Epithelial cell of esophagus (primary cell): ENCODE results near the gene HOXA4.

Experiments
- DNase-seq: peaks from one replicate; pipeline ENCODE4 v3.0.0; 2010; ENCODE audit warnings: low read depth
- H3K4me3 ChIP-seq: 2 replicates; pipeline ENCODE4 v1.5.1; 2011; ENCODE audit warnings: mild to moderate bottlenecking, low read length, control low read depth
- CTCF ChIP-seq: IDR thresholded peaks from 2 replicates; pipeline ENCODE4 v1.5.1; 2011; ENCODE audit warnings: low read depth, mild to moderate bottlenecking, low read length, control low read depth, inconsistent platforms; ENCODE audit not compliant: insufficient read depth; ENCODE audit errors: missing control alignments

The HOXA4 gene

GRCh38 chr7:27111042-27111750 lies 19.4 kb downstream of the HOXA4 start:
- no peak for TF ChIP-seq CTCF
- peak overlapping the region; percentile 41 for H3K4me3 ChIP-seq
- peak; percentile 53 for DNase-seq

DNA sequence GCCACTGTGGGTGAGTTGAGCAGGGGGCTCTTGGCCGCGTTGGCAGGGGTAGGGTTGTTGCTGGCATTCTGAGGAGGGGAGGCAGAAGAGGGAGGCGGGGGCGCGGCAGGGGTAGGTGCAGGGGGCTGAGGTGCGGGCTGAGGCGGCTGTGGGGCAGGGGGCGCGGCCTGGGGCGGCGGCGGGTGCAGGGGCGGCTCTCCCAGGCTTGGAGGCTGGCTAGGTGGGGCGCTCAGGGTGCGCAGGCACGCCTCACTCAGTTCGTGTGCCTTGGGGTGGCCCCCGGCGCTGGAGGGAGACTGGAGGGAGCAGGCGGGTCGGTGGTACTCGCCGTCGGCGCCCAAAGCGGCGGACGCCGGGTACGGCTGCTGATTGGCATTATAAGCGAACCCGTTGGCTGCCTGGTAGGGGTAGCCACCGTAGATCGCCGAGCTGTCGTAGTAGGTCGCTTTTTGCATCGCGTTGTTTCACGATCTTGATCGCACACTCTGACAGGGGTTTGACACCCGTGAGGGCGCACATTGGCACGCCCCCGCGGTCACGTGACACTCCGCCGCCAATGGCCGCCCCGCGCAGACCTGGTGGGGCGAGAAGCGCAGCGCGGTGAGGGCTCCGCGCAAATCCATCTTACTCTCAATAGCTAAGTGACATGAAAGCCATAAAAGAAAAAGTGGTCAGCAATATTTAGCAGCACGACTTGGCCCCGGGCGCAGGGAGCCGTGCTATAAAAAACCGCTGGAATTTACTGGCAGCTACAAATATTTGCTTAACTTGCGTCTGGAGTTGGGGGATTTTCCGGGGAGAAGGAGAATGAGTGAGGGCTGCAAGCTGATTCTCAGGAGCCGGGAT lies 20.1 kb downstream of the HOXA4 start:
- peak overlapping the region; percentile 41 for H3K4me3 ChIP-seq
- DNase-seq = peak; percentile 50
- no peak for TF ChIP-seq CTCF

DNA sequence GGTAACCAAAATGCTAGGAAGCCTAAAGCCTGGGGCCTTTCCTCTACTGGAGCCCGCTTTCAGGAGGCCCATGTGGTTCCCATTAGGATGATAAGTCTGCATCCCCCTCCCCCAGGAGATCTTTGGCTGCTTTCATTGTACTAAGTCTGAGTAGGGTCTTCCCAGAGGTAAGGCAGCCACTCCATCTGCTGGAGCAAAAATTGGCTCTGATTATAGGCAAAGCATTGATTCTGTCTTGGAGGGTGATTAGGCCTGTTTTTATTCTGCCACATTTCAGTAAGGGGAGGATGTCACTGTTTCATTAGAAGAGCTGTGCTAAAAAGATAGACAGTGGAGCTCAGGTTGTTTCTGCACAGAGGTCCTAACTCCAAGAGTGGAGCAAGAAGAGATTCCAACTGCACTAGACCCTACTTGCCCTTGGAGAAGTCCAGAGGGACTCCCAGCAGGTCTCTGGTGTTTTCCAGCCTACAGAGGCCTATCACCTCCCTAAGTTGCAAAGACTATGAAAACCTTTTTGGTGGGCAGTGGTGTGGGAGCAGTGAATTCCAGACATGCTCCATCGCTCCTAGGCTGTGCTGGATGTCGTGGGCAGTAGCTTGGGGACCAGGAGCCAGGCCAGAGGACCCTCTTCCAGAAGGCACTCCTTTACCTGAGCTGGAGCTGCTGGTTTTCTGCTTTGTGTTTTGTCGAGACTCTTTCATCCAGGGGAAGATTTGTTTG lies 20.9 kb downstream of the HOXA4 start:
- no peak for TF ChIP-seq CTCF
- no peak for DNase-seq
- H3K4me3 ChIP-seq = no peak overlapping the region

DNA sequence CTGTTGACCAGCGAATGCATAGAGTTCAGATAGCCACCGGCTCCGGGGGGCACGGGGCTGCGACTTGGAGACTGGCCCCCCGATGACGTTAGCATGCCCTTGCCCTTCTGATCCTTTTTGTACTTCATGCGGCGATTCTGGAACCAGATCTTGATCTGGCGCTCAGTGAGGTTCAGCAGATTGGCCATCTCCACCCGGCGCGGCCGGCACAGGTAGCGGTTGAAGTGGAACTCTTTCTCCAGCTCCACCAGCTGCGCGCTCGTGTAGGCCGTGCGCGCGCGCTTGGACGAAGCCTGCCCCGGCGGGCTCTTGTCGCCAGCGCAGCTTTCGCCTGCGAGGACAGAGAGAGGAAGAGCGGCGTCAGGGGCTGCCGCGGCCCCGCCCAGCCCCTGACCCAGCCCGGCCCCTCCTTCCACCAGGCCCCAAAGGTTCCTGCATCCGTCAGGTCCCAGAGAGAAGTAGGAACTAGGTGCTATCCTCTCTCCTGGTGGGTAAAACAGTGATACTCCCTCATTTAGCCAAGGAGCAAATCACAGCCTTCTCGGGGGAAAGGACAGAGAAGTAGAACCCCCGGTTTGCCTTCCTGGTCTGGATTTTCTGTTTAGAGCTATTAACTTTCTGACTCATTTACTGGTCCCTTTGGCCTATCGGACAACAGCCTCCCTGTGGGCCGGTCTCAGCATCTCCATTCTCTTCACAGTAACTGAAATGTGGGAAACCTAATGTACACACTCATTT lies 22.0 kb downstream of the HOXA4 start:
- no peak overlapping the region for H3K4me3 ChIP-seq
- TF ChIP-seq CTCF = no peak
- no peak for DNase-seq

DNA sequence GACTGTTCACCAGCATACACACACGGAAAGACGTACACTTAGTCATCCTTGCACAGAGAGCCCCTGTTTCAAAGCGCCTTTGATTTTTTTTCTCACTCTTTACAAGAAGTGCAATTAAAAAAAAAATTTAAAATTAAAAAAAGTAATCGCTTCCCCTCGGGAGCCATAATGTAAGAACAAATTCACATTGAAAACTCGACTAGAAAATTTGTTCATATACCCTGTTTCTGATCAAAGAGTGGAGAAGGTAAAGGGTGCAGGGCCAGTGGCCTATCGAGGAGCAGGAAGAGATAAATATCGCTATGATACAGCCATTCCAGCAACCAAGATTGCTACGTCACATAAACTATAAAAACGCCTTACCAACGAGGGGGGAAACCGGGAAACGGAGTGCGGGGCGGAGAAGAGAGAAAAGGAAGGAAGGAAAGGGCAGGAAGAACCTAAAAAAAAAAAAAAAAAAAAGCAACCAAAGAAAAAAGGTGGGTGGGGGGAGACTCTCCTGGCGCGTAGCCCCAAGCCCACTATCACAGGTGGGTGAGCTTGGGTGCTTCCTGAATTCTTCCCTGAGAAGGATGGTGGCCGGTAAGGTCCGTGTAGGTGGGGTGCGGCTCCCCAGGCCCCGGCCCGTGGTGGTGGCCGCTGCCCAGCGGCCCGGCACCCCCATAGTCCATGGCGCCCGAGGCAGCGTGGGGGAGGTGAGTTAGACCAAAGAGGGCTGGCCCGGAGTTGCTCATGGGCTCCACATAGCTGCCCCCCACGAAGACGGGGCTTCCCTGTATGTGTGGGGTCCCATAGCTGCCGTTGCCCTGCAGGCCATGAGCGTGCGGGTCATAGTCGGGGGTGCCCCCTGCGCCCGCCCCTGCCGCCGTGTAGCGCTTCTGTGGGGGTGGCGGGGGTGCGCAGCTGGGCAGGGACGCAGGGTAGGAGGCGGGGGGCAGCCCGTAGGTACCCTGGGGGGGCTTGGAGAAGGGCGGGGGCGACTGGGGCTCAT lies 22.9 kb downstream of the HOXA4 start:
- no peak overlapping the region for H3K4me3 ChIP-seq

More for the DNA sequence above, 22.9 kb downstream of the HOXA4 start:
- TF ChIP-seq CTCF = no peak
- no peak for DNase-seq
